ENCODE measurements around the gene CEND1. TPM values are rescaled to one million over a fixed set of nuclear protein-coding genes. Genes with fewer than 3 reads are reported as not detected.

Gene CEND1
- total and polyA plus RNA-seq, 2 of the 13 experiments (the other 11 are each of a cell fraction or from before 2014, with no cell fraction given) = not detected

GRCh38 chr11:802693-803466, 13.0 kb upstream of the CEND1 start:
- intact Hi-C loops (cut with micrococcal nuclease; ENCODE audit: unreplicated experiment) = no loop called here
- peaks cover 18% of the 10 kb centered on the region for H3K79me2 ChIP-seq (ENCODE audit: insufficient read depth, low read length)
- no peaks in the 10 kb centered on the region for H4K20me1 ChIP-seq (ENCODE audit: insufficient read depth, low read length)
- WGBS (ENCODE audit: low lambda C conversion rate) = 97% methylated on average over 15 of the region's 28 CpGs
- no peak for FAIRE-seq
- H3K27me3 ChIP-seq (ENCODE audit: control insufficient read depth in 1 of 2, insufficient read depth in 2 of 2, low read length in 2 of 2) = no peaks in the 10 kb centered on the region
- POLR2A ChIA-PET = interaction anchor here (4.6 kb wide), 1 partner anchor 17 kb away, joined by 56 read pairs; the partner anchor contains the start of gene PNPLA2
- peak overlapping the region; percentile 79; the same call in 1 of the 2 replicates for H3K9ac ChIP-seq (ENCODE audit: insufficient read depth, low read depth, low read length)
- peaks cover 7 to 8% of the 10 kb centered on the region in 2 experiments; a peak in 3 of 5 replicates for H3K36me3 ChIP-seq (replicated peaks in 1 of 2; ENCODE audit: control insufficient read depth in 1 of 2, insufficient read depth in 2 of 2, low read length in 2 of 2)
- no peak overlapping the region for H3K27ac ChIP-seq (ENCODE audit: extremely low read length, insufficient read depth, low read length)
- H3K4me1 ChIP-seq (ENCODE audit: insufficient read depth, low read length) = peaks cover 30% of the 10 kb centered on the region
- in situ Hi-C loops (cut with HindIII; ENCODE audit: extremely low pct_ligation_motif_present, low pct_unique_long_range_greater_than_20kb) = no loop called here
- DNase-seq (ENCODE audit: low spot score) = no peak
- TF ChIP-seq ZNF619 (CRISPR knock-in tag; IDR thresholded peaks at IDR 0.05) = no peak
- no peak for TF ChIP-seq NR2F1 (CRISPR knock-in tag; IDR thresholded peaks at IDR 0.05)
- no peak for TF ChIP-seq ZNF768 (CRISPR knock-in tag; IDR thresholded peaks at IDR 0.05)
- TF ChIP-seq PTBP1 (IDR thresholded peaks at IDR 0.05; ENCODE audit: low read depth, low read length, poor library complexity, severe bottlenecking) = no peak
- TF ChIP-seq GABPA (IDR thresholded peaks at IDR 0.05; ENCODE audit: low read depth, low read length) = no peak
- no peak for TF ChIP-seq GABPA (CRISPR knock-in tag; IDR thresholded peaks at IDR 0.05; ENCODE audit: low read depth)
- no peak for TF ChIP-seq FOSL1 (CRISPR knock-in tag; IDR thresholded peaks at IDR 0.05; ENCODE audit: borderline replicate concordance)
- TF ChIP-seq HMGXB4 (CRISPR knock-in tag; IDR thresholded peaks at IDR 0.05; ENCODE audit: borderline replicate concordance in 1 of 2, low read depth in 1 of 2) = no peak
- TF ChIP-seq TRIM24 (CRISPR knock-in tag; IDR thresholded peaks at IDR 0.05) = no peak
- TF ChIP-seq ZFYVE20 (CRISPR knock-in tag; IDR thresholded peaks at IDR 0.05; ENCODE audit: borderline replicate concordance, low read depth) = no peak
- TF ChIP-seq PRMT3 (CRISPR knock-in tag; IDR thresholded peaks at IDR 0.05; ENCODE audit: borderline replicate concordance, low read depth) = no peak
- TF ChIP-seq ZNF740 (CRISPR knock-in tag; IDR thresholded peaks at IDR 0.05) = no peak
- TF ChIP-seq ZBTB37 (CRISPR knock-in tag; IDR thresholded peaks at IDR 0.05) = no peak
- no peak for TF ChIP-seq ZNF782 (CRISPR knock-in tag; IDR thresholded peaks at IDR 0.05; ENCODE audit: borderline replicate concordance)
- no peak for TF ChIP-seq ZKSCAN1 (IDR thresholded peaks at IDR 0.05; ENCODE audit: low read length)
- no peak for TF ChIP-seq ZNF232 (CRISPR knock-in tag; IDR thresholded peaks at IDR 0.05; ENCODE audit: borderline replicate concordance)
- no peak for TF ChIP-seq ZNF788 (CRISPR knock-in tag; IDR thresholded peaks at IDR 0.05; ENCODE audit: borderline replicate concordance)
- H3K9me3 ChIP-seq (ENCODE audit: low read length) = no peaks in the 10 kb centered on the region
- peak overlapping the region in 1 of 3 experiments; percentile 80; a peak in 1 of 6 replicates for H3K4me3 ChIP-seq (replicated peaks in 1 of 3; ENCODE audit: insufficient read depth in 1 of 3, low read depth in 2 of 3, low read length in 3 of 3)
- ATAC-seq = no peak
- no TSS peak for BruUV-seq (replicated peaks)
- CTCF ChIA-PET (ENCODE audit: low intra/inter-chr PET ratio, low total read pairs) = no interaction called here
- no peak overlapping the region for H2AFZ ChIP-seq (ENCODE audit: low read length)
- H3K4me2 ChIP-seq (ENCODE audit: low read depth, low read length) = peak overlapping the region; percentile 94

Measured in HepG2 (cell line).